ENCODE data around the gene PLOD3. TPM values are rescaled to one million over a fixed set of nuclear protein-coding genes. Genes with fewer than 3 reads are reported as not detected.

The PLOD3 gene
- total RNA-seq, 2 donors from 2014 or later, result 23.9 to 56.0 TPM

GRCh38 chr7:101197991-101198390 is 19.4 kb downstream of the PLOD3 start:
- TF ChIP-seq CTCF (IDR thresholded peaks at IDR 0.05), result no peak
- TF ChIP-seq POLR2A (IDR thresholded peaks at IDR 0.05), result no peak
- Histone ChIP-seq H3K4me1 (peaks cover 10% of the 10 kb centered on the region), H3K36me3 (replicated peaks in 1 of 2; ENCODE audit: insufficient read depth in 1 of 2, low read depth in 2 of 2) (no peaks in the 10 kb centered on the region), H3K27ac (no peak overlapping the region), H3K27me3 (peaks cover 0 to 16% of the 10 kb centered on the region in 2 donors), H3K9me3 (no peaks in the 10 kb centered on the region), H3K4me3 (no peak overlapping the region)
- ATAC-seq (no peak), DNase-seq (no peak)
- intact Hi-C loops (cut with DNase I), result no loop called here
- 76% methylated on average over 5 to 21 of the region's 21 CpGs for WGBS, 2 donors

- no peaks in the 10 kb centered on the region for H3K9me3 ChIP-seq
- 65 to 86% methylated on average over 10 to 14 of the region's 17 CpGs for WGBS, 2 donors
- H3K4me3 ChIP-seq, result no peak overlapping the region
- peaks cover 0 to under 1% of the 10 kb centered on the region in 2 donors for H3K27me3 ChIP-seq
- H3K27ac ChIP-seq, result no peak overlapping the region
- ATAC-seq (no peak), DNase-seq (no peak)
- TF ChIP-seq POLR2A (IDR thresholded peaks at IDR 0.05) (no peak), CTCF (IDR thresholded peaks at IDR 0.05) (no peak)
- H3K36me3 ChIP-seq (replicated peaks in 1 of 2; ENCODE audit: insufficient read depth in 1 of 2, low read depth in 2 of 2), result no peaks in the 10 kb centered on the region
- H3K4me1 ChIP-seq, result peaks cover 6% of the 10 kb centered on the region
- intact Hi-C loops (cut with DNase I), result no loop called here
Observed at GRCh38 chr7:101195884-101196283, 21.5 kb downstream of the PLOD3 start.

GRCh38 chr7:101189109-101189508 is 28.3 kb downstream of the PLOD3 start:
- H3K4me3 ChIP-seq, result no peak overlapping the region
- WGBS, 2 donors, result 70 to 71% methylated on average over 8 of the region's 8 CpGs
- no peaks in the 10 kb centered on the region for H3K36me3 ChIP-seq (replicated peaks in 1 of 2; ENCODE audit: insufficient read depth in 1 of 2, low read depth in 2 of 2)
- H3K9me3 ChIP-seq, result no peaks in the 10 kb centered on the region
- ATAC-seq, result no peak
- intact Hi-C loops (cut with DNase I), result no loop called here
- no peak overlapping the region for H3K27ac ChIP-seq
- no peaks in the 10 kb centered on the region for H3K27me3 ChIP-seq
- TF ChIP-seq CTCF (IDR thresholded peaks at IDR 0.05), result no peak
- TF ChIP-seq POLR2A (IDR thresholded peaks at IDR 0.05), result no peak
- DNase-seq, result no peak
- H3K4me1 ChIP-seq, result peaks cover 6% of the 10 kb centered on the region

- DNase-seq, result no peak
- Histone ChIP-seq H3K27me3 (no peaks in the 10 kb centered on the region), H3K9me3 (no peaks in the 10 kb centered on the region), H3K4me1 (no peaks in the 10 kb centered on the region), H3K4me3 (no peak overlapping the region), H3K36me3 (replicated peaks in 1 of 2; ENCODE audit: insufficient read depth in 1 of 2, low read depth in 2 of 2) (no peaks in the 10 kb centered on the region), H3K27ac (no peak overlapping the region)
- no peak for ATAC-seq
- WGBS, 2 donors, result 78 to 83% methylated on average over 4 of the region's 4 CpGs
- intact Hi-C loops (cut with DNase I), result no loop called here
- no peak for TF ChIP-seq CTCF (IDR thresholded peaks at IDR 0.05)
- no peak for TF ChIP-seq POLR2A (IDR thresholded peaks at IDR 0.05)
Observed at GRCh38 chr7:101186844-101187428, 30.4 kb downstream of the PLOD3 start.

- DNase-seq, result no peak
- Histone ChIP-seq H3K36me3 (replicated peaks in 1 of 2; ENCODE audit: insufficient read depth in 1 of 2, low read depth in 2 of 2) (no peaks in the 10 kb centered on the region), H3K27ac (no peak overlapping the region), H3K27me3 (peaks cover 0 to 3% of the 10 kb centered on the region in 2 donors), H3K4me1 (no peaks in the 10 kb centered on the region), H3K9me3 (no peaks in the 10 kb centered on the region), H3K4me3 (no peak overlapping the region)
- intact Hi-C loops (cut with DNase I), result no loop called here
- no peak for ATAC-seq
- WGBS, 2 donors, result 38 to 52% methylated on average over 6 of the region's 6 CpGs
- TF ChIP-seq POLR2A (IDR thresholded peaks at IDR 0.05) (no peak), CTCF (IDR thresholded peaks at IDR 0.05) (no peak)
Observed at GRCh38 chr7:101186194-101186593, 31.2 kb downstream of the PLOD3 start.
